ENCODE data around the gene TCF12.

Gene TCF12

DNA sequence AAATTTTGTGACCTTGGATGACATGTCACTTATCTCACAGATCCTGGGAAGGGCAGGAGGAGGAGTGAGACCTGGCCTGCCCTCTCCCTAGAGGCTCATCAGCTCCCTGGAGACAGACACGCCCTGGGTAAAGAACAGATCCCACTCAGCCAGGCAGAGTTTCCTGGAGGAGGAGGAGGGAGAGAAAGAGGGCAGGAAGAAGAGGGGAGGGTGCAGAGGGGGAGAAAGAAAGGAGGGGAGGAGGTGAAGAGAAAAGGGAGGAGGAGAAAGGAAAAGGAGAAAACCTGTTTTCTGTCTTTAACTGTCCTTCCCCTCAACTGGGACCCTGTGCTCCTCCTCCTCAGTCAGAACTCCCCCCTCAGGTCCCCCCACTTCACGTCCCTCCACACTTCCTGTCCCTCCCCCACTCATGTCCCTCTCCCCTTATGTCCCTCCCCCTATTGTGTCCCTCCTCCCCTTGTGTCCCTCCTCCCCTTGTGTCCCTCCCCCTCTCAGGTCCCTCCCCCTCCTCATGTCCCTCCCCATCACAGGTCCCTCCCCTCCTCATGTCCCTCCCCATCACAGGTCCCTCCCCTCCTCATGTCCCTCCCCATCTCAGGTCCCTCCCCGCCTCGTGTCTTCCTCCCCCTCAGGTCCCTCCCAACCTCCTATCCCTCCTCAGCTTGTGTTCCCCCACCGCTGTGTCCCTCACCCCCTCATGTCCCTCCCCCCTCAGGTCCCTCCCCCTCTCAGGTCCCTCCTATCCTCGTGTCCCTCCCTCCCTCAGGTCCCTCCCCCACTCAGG lies 405.6 kb downstream of the TCF12 start:
- Histone ChIP-seq H3K27me3 (no peaks in the 10 kb centered on the region), H3K4me3 (no peak overlapping the region), H3K27ac (no peak overlapping the region), H3K9me3 (no peaks in the 10 kb centered on the region), H3K4me1 (peaks cover 0 to 14% (median 8%) of the 10 kb centered on the region in 4 donors), H3K36me3 (no peaks in the 10 kb centered on the region)
- intact Hi-C loops (cut with DNase I; ENCODE audit: low total_unique reads) = no loop called here
- no peak for TF ChIP-seq CTCF (IDR thresholded peaks at IDR 0.05)
- DNase-seq = no peak

- no peak for TF ChIP-seq CTCF (IDR thresholded peaks at IDR 0.05)
- Histone ChIP-seq H3K4me3 (no peak overlapping the region), H3K27me3 (no peaks in the 10 kb centered on the region), H3K27ac (no peak overlapping the region), H3K36me3 (no peaks in the 10 kb centered on the region), H3K9me3 (no peaks in the 10 kb centered on the region), H3K4me1 (peaks cover 0 to 14% (median 8%) of the 10 kb centered on the region in 4 donors)
- DNase-seq = no peak
- intact Hi-C loops (cut with DNase I; ENCODE audit: low total_unique reads) = no loop called here
Observed at GRCh38 chr15:57324590-57324890, 406.1 kb downstream of the TCF12 start.

- intact Hi-C loops (cut with DNase I; ENCODE audit: low total_unique reads) = no loop called here
- no peak overlapping the region for H3K27ac ChIP-seq
- H3K4me1 ChIP-seq = peaks cover 0 to 14% (median 8%) of the 10 kb centered on the region in 4 donors
- no peak overlapping the region for H3K4me3 ChIP-seq
- TF ChIP-seq CTCF (IDR thresholded peaks at IDR 0.05) = no peak
- H3K36me3 ChIP-seq = no peaks in the 10 kb centered on the region
- no peaks in the 10 kb centered on the region for H3K9me3 ChIP-seq
- no peak for DNase-seq
- H3K27me3 ChIP-seq = no peaks in the 10 kb centered on the region
Observed at GRCh38 chr15:57324944-57325679, 406.7 kb downstream of the TCF12 start.

GRCh38 chr15:57326196-57326595 lies 407.8 kb downstream of the TCF12 start:
- DNase-seq = no peak
- no peak for TF ChIP-seq CTCF (IDR thresholded peaks at IDR 0.05)
- Histone ChIP-seq H3K27me3 (peaks cover 0 to under 1% of the 10 kb centered on the region in 2 donors), H3K4me3 (no peak overlapping the region), H3K4me1 (peaks cover 0 to 3% (median under 1%) of the 10 kb centered on the region in 4 donors), H3K36me3 (no peaks in the 10 kb centered on the region), H3K9me3 (no peaks in the 10 kb centered on the region), H3K27ac (no peak overlapping the region)
- intact Hi-C loops (cut with DNase I; ENCODE audit: low total_unique reads) = no loop called here

DNA sequence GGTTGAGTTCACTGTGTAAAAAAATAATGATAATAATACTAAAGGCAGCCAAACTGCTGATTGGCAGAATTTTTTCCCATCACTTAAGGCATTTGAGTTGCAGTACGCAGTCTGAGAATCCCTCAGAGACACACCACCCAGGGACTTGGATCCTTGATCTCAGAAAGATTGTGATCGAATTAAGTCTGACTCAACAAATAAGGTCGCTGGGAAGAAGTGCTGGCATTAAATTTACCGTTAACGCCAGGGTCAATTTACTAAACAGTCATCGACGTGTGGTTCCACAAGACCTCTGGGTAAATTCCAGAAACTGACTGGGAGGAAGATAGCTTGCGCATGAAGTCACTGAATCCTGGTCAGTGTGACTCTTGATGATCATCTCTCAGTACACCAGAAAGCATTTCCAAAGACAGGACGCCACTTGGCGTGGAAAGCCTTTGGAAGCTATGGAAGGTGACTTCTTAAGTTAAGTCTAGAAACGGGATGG lies 409.6 kb downstream of the TCF12 start:
- DNase-seq = peak in 1 of 2 donors; percentile 82
- H3K4me3 ChIP-seq = no peak overlapping the region
- intact Hi-C loops (cut with DNase I; ENCODE audit: low total_unique reads) = no loop called here
- no peaks in the 10 kb centered on the region for H3K4me1 ChIP-seq
- TF ChIP-seq CTCF (IDR thresholded peaks at IDR 0.05) = no peak
- no peaks in the 10 kb centered on the region for H3K36me3 ChIP-seq
- no peaks in the 10 kb centered on the region for H3K9me3 ChIP-seq
- peaks cover 0 to 13% of the 10 kb centered on the region in 2 donors for H3K27me3 ChIP-seq
- peak overlapping the region in 1 of 2 donors; percentile 22 for H3K27ac ChIP-seq
